Measurements from ENCODE around the gene CACNA1E.

Gene CACNA1E

DNA sequence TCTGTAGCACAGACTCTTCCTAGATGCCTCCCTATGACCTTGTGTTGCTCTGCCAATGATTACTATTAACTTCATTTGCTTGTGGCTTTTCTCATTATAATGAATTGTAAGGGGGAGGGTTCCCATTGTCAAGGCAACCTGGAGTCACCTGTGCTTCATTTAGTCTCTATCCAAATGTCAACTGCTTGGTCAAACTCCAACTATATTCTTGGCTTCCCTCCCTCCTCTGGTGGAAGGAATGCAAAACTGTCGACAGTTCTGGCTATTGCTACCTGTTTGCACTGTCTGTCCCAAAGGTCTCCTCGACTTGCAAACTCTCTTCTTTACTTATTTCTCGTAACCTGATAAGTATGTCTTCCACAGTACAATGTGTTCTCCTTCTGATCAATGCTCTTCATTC, 100.3 kb downstream of the CACNA1E start:
- DNase-seq (ENCODE audit: low read depth): no peak

DNA sequence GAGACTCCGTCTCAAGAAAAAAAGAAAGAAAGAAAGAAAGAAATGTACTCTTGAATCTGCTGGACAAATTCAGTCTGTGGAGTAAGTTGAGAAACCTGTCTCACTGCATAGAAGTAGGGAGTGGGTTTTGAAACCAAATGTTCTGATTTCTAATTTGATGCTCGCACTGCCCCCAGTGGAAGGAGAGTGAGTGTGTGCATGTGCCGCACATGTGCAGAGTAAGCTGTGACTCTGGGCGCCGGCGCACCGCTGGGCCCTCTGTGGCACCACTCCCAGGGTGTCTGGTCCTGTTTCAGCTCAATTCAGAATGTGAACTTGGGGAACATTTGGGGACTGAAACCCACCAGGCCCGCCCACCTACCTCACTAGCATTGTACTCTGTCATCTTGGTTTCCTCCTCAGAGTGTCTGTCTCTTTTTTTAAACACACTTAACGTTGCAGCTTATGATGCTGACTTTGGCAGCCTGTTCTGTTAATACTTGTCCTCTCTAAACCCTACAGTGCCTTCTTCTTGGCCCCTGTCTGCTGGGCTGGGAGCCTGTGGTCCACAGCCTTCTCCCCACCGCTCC, 104.6 kb downstream of the CACNA1E start:
- DNase-seq (ENCODE audit: low read depth): no peak

DNA sequence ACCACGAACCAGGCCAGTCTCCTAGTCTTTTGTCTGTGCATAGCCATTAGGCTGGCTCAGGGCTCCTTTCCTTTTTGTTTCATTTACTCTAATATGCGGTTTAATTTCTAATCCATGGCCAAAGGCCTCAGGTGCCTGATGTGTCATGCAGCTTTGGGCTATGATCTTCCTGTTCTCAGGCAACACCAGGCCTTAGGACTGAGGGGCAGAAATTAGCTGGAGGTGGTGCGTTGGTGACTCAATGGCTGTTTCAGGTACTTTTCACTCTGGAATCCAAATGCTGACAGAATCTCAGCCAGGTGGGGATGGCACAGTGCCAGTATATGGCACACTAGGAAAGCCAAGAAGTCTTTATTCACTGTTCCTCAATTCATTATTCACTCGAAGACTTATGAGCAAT, 105.3 kb downstream of the CACNA1E start:
- DNase-seq (ENCODE audit: low read depth): no peak

DNA sequence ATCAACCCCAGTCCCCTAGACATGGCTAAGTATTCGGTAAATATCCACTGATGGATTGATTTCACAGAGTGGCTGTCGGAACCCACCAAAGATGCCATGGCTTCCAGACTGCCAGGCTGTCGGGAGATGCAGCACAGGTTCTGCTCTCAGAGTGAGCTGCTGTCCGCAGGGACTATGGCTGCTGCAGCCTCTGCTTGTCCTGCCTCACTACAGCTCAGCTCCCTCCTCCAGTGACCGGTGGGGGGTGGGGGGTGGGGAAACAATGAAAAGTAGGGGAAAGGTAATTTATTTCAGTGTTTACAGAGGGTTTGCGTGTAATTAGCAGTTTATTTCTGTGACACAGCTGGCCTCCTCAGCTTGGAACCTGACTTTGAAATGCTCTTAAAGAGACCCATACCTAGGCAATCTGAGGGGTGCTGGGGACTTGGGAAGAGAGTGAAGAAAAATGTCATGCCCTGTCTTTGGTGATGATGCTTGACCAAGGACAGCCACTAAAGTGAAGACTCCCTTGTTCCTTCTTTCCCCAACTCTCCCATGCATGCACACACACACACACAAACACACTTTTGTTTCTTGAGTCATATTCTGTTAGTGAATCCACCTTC, 109.0 kb downstream of the CACNA1E start:
- no peak for DNase-seq (ENCODE audit: low read depth)

DNA sequence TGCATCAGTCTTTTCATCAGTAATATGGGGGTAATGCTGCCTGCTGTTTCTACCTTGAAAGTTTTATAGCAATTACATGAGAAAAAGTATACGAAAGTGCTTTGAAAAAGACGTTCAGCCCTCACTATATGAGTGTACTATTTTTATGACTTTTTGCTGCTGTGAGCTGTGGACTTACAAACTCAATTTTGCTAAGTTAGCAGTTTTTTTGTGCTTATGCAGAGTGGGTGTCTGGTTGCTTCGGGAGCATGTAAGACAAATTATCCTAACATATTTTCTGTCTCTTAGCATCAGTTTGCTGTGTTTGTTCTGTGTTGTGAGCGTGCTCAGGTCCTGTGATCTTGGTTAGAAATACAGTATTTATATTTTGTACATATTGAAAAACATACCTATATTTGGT, 109.7 kb downstream of the CACNA1E start:
- no peak for DNase-seq (ENCODE audit: low read depth)

DNA sequence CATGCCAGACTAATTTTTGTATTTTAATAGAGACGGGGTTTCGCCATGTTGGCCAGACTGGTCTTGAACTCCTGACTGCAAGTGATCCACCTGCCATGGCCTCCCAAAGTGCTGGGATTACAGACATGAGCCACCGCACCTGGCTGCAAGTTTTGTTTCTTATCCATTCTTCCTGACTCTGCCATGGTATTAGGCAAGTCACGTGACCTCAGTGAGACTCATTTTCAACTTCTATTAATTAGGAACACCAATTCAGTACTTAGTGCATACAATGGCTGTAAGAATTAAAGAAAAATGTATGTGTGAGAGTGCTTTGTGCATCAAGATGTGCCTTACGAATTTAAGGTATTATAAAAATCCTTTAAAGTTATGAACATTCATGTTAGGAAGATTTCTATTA, 111.2 kb downstream of the CACNA1E start:
- no peak for DNase-seq (ENCODE audit: low read depth)

DNA sequence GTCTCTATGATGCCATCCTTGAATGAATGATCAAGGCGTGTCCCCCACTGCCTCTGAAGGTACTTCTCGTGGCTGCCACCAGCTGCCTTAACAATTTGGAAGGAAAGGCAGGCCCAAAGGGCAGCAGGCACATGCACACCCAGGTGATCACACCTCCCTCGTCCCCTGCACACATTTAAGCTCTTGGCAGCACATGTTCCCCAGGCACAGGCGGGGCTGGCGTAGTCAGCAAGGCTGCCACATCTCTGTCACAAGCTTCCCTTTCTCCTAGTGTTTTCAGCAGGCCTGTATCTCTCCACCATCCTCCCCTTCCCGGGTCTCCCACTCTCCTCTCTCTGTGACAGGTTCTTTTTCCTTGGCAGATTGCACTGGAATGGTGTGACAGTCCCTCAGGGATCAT, 111.9 kb downstream of the CACNA1E start:
- no peak for DNase-seq (ENCODE audit: low read depth)

DNA sequence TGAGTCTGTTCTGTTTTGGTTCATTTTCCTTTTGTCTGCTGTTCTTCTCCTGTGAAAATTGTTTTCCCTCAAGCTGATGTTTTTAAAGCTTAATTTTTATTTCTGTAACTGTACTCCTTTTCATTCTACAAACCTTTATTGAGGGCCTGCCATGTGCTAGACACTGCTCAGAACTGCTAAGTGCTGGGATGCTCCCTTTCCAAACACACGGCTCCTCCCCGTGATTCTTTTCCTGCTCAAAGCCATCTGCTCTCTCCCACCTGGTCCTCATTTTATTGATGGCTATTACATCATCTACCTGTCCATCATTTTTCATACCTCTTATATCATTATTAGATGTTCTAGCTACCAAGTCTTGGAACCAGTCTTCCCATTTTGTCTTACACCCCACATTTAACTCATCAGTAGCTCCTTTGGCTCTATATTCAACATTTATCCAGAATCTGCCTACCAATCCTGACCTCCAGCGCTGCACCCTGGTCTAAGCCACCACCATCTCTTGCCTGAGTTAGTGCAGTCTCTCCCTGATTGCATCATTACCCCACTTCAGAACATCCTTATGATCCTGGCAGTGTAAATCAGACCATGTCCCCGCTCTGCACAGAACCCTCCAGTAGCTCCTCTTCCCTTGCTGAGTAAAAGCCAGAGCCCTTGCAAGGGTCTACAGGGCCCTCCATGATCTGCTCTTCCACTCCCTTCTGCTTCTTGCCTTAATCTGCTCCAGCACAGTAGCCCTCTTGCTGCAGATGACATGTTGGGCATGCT, 118.1 kb downstream of the CACNA1E start:
- no peak for DNase-seq (ENCODE audit: low read depth)

DNA sequence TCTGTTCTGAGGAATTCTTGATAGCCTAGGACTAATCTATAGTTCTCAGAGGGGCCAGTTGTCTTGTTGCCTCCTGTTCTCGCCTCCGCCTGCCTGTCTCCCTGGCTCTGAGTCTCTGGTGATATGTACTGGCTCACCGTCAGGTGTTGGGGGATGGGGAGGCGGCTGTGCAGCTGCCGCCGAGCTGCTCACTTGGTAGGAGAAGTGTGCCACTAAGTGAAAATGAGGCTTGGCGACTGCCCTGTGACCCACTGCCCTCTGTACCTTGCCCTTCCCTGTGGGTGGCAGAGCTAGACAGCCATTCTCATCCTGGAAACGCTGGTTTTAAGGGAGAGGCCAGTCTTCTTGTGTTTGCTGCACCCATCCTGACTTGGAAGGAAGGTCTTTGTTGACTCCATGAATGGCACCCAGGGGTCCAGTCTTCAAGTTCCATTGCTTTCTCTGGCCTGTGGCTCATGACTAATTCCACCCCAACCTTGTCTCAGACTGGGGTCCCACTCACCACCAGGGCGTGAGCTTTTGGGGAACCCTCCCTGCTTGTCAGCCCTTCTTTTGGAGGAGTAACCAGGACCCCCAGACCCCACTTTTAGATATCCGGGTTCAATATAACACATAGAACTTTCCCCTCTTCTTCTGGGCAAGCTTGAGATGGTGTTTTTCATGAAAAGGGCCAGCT, 120.6 kb downstream of the CACNA1E start:
- DNase-seq (ENCODE audit: low read depth): no peak

DNA sequence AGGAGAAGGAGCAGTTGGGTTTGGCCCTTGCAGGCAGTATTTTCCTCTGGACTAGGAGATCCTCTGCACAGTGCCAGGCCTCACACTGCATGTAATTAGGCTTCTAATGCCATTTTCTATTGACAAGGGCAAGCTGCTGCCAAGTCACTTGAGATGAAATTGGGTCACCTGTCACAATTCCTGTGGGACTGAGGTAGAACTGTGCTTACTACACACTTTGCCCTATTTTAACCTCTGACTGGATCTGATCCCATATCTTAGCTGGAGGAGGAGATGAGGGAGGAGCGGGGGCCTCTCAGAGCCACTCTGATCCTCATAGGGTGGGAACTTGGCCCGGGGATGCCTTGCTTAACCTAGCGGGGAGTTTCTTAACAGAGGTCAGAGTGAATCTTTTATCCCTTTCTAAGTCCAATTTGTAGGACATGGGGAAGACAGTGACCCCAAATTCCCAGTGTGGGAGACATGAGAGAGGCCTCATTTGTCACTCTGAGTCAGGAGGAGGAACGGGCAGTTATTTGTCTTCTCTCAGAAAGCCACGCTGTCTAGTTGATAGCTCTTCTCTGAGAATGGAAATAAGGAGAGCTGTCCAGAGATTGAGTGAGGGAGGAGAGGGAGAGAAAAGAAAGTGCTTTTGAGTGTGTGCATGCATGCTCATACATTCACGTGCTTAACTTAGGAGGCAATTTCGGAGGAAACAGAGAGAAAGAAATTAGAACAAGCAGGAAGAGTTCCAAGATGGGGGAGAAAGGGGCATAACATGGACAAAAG, 121.3 kb downstream of the CACNA1E start:
- DNase-seq (ENCODE audit: low read depth): no peak

DNA sequence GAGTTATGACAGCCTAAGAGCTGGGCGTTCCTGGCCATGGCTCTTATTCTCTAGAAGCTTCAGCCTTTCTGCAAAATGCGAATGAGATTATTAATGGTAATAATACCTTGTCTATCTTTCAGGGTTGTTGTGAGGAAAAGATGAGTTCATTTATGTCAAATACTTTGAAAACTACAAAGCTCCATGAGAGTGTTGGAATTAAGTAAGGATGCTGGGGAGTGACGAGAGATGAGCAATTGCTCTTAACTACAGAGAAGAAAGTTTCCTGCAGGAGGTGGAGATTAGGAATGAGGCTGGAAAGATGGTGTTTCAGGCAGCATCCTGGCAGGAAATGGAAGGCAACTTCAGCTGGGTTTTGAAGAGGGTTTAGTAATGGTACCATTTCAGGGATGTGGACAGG, 124.2 kb downstream of the CACNA1E start:
- no peak for DNase-seq (ENCODE audit: low read depth)

DNA sequence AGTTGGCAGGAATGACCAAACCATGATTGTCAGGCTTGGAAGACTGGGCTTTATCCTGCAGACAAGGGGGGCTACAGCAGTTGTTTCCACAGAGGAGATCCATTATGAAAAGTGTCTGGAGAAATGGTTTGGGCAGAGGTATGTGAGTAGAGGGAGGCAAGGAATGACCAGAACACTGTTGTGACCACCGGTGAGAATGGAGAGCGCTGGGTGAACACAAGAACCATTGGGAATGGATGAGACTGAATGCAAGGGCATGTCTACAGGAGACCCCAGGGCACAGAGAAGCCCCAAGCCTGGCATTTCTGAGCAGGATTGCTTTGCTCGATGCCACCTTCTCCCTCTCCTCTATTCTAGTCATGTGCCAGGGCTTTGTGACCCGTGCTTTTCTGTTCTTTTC, 125.1 kb downstream of the CACNA1E start:
- DNase-seq (ENCODE audit: low read depth): no peak

DNA sequence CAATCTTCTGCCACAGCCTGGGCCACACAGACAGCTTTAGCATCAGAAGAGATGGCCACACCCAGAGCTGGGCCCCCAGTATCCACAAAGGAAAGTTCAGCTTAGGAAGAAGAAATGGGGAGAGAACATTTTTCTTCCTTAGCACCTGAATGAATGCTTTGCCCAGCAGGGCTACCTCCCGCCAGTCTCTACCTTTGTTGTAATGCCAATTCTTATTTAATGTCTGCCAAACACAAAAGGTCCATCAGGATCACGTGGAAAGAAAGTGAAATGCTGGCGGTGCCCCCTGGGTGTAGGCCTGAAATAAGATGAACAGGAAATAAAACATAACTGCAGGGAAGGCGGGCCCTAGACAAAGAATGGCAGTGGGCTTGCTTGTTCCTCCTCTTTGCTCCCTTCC, 125.6 kb downstream of the CACNA1E start:
- DNase-seq (ENCODE audit: low read depth): no peak

DNA sequence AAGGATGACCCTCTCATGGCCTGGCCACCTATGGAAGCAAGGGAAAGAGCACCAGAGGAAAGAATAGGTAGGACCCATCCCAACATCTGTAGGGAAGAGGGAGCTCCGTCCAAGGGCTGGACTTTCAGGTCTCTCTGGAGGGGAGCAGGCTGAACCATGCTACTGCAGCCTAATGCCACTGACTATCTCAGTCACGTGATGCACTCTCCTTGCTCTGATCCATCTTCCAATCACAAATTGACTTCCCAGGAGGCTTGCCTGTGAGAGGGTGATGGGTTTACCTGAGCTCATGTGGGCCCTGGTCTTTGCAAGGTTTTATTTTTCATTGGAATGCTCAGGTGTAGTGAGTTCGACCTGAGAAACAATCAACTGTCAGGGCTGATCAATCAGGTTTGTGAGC, 128.8 kb downstream of the CACNA1E start:
- no peak for DNase-seq (ENCODE audit: low read depth)

DNA sequence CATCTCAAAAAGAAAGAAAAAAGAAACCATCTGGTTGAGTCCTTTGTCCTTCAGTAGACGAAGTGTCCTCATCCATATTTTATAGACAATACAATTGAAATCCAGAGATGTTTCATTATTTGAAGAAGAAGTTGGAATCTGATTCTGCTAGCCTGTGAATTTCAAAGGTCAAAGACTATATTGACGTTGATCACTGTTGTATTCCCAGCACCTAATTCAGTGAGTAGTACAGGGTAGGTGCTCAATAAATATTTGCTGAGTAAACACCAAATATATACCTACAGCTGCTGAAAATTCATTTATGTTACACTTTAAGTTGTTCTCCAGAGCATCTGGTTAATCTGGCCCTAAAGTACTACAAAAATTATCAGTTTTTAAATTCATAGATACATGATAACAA, 135.2 kb downstream of the CACNA1E start:
- DNase-seq (ENCODE audit: low read depth): no peak

DNA sequence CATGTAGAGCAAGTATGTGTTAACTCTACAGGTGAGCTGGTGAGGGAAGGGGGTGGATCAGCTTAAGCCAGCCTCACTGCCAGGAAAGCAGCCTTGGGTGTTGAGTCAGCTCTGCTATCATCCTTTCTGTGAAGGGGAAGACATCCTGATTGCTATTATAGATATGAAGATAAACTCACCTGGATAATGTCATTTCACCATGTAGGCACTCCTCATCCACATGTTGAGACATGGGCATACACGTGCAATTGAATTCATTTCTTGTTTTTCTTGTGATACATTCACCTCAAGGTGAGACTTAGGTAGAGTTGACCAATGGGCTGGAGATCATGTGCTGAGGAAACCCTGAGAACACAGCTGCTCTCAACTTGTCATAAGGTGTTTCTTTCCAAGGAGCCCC, 136.9 kb downstream of the CACNA1E start:
- no peak for DNase-seq (ENCODE audit: low read depth)

DNA sequence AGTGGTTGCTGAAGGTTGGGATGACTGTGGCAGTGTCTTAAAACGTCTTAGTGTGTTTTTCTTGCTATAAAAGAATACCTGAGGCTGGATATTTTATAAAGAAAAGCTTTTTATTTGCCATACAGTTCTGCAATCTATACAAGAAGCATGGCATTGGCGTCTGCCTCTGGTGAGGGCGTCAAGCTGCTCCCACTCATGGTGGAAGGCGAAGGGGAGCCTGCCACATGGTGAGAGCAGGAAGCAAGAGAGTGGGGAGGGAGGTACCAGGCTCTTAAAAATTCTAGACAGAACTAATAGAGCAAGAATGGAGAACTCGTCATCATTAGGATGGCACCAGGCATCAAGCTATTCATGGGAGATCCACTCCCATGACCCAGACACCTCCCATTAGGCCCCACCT, 140.5 kb downstream of the CACNA1E start:
- no peak for DNase-seq (ENCODE audit: low read depth)

DNA sequence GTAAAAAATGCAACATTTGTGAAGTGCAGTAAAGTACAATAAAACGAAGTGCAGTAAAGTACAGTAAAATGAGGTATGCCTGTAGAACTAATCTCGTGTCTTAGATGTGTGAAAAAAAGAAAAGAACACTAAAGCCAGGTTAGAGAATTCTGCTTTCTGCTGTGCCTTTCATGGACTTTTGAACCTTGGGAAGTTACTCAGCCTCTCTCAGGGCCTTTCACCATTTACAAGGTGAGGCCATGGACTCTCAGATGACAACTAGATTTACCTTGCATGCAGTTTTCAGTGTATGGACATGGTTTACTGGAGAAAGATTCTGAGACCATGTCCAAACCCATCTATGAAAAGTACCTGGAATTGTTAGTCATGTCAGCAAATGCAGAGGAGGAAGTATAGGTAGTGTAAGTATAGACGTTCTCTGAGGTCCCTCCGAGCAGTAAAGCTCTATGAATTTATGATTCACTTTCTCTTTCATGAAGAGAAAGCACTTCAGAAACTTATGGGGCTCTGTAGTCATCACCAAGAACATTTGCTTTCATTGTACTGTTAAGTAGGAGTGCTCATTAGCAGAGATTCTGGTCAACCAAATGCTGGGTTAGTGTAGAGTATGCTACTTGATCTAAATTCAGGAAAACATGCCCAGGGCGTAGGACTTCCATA, 143.1 kb downstream of the CACNA1E start:
- DNase-seq (ENCODE audit: low read depth): no peak

DNA sequence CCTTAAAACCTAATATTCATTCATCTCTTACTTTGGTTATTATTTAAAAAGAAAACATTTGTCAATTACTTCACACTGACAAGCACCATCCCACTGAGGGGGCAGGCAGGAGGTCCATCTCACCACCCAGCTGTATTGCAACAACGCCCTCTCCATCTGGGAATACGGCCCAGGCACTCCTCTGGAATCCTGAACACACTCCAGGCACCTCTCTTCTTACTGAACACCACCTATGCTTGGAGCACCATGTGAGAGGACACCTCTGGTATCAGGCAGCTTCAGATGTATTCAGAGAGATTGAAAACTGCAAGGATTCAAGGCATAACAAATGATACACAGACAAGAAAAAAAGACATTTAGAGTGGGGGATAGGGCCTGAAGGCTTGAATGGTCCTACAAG, 147.1 kb downstream of the CACNA1E start:
- DNase-seq (ENCODE audit: low read depth): no peak

DNA sequence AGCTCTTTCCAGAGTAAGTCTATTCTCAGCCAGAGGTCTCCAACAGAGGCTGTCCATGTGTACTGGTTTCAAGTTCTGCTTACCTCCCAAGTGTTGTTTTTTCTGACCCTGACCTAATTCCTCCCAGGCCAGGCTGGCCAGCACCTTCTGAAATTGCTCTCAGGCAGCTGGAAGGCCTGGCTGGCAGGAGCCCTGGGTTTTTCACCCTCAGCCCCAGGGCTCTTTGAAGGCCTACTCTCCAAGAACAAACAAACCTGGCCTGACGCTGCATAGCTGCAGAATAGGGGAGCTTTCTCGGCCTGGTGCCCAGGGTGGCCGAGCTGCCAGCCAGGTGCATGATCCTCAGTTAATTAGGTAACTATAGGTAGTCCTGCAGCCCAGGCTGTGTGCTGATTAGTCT, 147.5 kb downstream of the CACNA1E start:
- no peak for DNase-seq (ENCODE audit: low read depth)

DNA sequence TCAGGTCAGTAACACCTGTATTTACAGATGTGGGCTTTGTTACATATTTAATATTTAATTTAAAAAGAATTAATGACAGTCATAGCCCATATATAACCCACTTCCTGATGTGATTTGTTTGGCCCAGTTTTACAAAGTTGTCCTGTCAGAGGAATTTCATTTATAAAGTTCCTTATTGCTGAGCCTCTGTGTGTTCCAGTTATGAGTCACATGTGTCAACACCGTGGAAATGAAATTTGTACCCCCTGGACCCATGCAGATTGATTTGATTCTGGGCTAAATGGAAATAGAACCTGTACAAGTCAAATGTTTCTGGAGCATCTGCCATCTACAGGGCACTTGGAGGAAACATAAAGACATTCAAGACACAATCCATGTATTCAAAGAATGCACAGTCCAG, 149.2 kb downstream of the CACNA1E start:
- DNase-seq (ENCODE audit: low read depth): no peak

DNA sequence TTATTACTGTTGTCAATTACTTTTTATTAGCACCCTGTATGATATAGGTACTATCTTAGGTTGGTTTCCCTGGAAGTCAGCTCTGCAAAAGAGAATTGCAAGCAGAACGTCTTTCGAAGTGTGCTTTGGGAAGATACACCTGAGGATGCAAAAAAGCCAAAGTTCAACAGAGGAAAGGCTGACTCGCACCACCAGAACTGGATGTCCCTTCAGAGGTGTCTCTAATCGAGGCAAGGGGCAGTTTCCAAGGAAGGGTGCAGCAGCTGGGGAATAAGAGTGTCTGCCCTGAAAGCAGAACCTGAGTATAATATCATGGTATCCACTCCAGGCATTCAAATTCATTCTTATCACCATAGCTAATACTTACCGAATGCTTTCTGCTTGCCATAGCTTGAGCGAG, 149.6 kb downstream of the CACNA1E start:
- no peak for DNase-seq (ENCODE audit: low read depth)

Measured in HS-5 (cell line).